ENCODE results near the gene TUBB8.
"Not testable (repeated sequence)": the region's sequence is repeated elsewhere in the genome, so short reads cannot be mapped to it uniquely, and the experiment has no call there.

Gene TUBB8

GRCh38 chr10:47864-48263 lies 1.2 kb downstream of the TUBB8 start:
- DNase-seq (ENCODE audit: low read depth, low spot score), result not testable (repeated sequence)

- DNase-seq (ENCODE audit: low read depth, low spot score), result not testable (repeated sequence)
These were observed 35.8 kb downstream of the TUBB8 start for GRCh38 chr10:13315-13635.

- DNase-seq (ENCODE audit: low read depth, low spot score), result not testable (repeated sequence)
These were observed 36.4 kb downstream of the TUBB8 start for GRCh38 chr10:12444-13314.

- DNase-seq (ENCODE audit: low read depth, low spot score), result not testable (repeated sequence)
These were observed 37.8 kb downstream of the TUBB8 start for GRCh38 chr10:11260-11659.

GRCh38 chr10:10261-10971 lies 38.7 kb downstream of the TUBB8 start:
- not testable (repeated sequence) for DNase-seq (ENCODE audit: low read depth, low spot score)
